GM21529 (cell line): ENCODE measurements around the gene DCLK1.

Experiments used
- ATAC-seq: cut with Tn5 transposase; IDR thresholded peaks from one replicate; pipeline ENCODE4 v1.9.1; 2021; ENCODE audit not compliant: unreplicated experiment

Gene DCLK1

GRCh38 chr13:35835989-35836388 lies 295.2 kb downstream of the DCLK1 start:
- no peak for ATAC-seq

DNA sequence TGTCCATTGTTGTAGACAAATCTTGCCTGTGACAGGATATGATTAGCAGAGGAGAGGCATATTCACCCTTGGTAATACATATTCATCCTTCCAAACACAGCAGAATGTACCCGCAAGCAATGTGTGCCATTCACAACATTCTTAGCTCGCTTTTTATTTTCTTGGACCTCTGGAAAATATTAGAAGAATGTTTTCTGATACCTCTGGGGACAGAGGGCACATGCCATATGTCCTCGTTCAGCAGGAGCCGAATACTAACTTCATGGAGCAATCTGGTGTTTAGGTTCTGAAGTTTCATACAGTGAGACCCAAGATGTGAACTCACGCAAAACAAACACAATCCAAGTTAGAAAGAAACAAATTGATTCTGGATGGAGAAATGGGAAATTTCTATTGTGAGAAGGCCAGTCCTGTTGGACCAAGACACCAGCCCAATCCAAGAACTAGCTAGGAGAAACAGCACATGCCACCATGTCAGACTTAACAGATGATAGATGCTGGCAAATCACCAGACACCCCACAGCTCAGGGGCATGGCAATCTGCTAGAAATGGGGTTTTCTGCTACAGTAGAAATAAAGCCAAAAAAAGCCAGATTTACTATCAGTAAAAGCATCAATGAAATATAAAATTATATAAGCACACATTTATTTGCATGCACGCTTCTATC lies 297.4 kb downstream of the DCLK1 start:
- no peak for ATAC-seq

DNA sequence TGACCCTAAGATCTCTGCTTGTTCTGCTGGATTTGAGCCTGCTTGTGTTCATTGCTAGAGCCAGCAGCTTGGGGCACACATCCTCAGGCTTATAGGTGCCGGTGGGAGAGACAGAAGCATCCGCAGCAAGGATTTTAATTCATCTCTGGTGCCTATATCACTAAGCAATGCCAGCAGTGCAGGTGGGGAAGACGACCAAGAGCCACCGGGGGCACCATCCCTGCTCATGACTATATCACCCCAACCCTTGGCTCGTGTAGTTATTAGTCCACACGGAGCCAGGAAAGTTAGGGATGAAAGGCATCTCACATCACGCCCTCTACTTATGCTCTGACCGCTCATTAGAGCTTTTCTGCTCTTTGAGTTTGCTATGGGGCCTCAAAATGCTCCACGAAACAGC lies 298.2 kb downstream of the DCLK1 start:
- no peak for ATAC-seq

DNA sequence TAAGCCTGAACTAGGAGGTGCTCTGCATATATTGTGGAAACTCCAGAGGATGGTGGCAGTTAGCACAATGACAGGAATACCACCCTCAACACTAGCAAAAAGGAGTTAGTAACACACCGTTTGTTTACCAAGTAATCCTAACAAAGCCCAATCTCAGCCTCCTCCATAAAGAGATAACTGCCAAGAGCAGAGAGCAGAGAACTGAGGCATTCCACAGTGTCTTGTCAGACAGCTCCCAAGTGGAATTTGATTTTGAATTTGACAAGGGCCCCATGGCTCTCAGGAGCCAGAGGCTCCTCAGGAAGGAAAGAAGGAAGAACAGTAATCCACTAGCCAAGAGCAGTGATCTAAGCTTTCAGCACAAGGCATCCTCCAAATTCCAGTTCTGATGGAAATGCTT lies 298.6 kb downstream of the DCLK1 start:
- ATAC-seq, result no peak

- no peak for ATAC-seq
Measured at GRCh38 chr13:35830850-35831450, 300.2 kb downstream of the DCLK1 start.

DNA sequence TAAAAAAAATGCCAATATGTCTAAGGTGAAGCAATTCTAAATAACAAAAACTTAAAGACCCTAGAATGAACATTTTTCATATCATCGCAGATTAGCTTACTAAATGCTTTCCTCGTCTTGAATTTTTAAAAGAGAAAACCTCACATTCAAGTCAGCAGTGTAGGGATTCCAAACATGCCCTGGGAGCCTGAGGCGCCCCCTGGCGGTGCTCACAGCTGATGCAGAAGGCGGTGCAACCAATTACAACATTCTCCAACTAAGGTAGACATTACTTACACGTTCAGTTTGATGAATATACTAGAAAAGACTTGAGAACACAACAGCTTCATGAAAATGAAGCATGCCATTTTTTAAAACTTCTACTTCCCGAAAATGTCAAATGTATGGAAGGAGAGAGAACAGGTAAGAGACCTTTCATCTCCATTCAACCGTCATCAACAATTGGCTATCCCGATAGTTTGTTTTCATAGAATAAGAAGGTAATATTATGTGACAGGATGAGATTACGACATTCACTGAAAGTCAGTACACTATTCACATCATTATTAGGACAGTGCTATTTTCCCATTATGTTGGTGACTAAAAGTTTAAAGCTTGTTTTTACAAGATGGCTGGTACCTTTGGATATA lies 304.4 kb downstream of the DCLK1 start:
- no peak for ATAC-seq

GRCh38 chr13:35824825-35825224 lies 306.4 kb downstream of the DCLK1 start:
- no peak for ATAC-seq

DNA sequence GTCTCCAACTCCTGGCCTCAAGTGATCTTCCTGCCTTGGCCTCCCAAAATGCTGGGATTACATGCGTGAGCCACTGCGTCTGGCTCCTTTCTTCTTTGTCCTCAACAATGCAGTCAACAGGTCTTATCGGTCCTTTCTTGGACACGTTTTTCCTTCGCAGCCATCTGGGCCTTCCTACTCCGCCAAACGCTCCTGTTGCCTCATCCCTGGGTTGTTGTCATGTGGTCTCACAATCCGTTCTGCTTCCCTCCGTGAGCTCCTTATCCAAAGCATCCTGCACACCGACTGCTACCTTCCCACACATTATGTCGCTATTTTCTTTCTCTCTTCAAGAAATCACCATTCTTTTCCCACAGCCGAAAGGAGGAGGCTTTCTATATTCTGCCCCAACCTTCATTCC lies 306.8 kb downstream of the DCLK1 start:
- no peak for ATAC-seq

DNA sequence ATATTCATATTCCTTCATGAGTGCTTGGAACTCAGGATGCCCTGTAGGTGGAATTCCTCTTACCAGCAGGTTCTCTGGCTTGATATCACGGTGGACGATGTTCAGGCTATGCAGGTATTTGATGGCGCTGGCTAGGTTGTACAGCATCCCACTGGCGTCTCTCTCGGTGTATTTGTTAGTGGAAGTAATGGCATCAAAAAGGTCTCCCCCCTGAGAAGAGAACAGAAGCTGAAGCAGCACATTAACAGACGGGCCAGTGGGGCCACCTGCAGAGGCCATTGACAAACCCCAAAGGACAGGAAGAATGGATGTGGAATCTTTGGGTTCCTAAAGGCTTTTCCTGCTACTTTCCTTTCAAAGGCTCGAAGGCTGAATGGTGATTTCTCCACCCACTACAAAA lies 308.5 kb downstream of the DCLK1 start:
- ATAC-seq, result no peak

DNA sequence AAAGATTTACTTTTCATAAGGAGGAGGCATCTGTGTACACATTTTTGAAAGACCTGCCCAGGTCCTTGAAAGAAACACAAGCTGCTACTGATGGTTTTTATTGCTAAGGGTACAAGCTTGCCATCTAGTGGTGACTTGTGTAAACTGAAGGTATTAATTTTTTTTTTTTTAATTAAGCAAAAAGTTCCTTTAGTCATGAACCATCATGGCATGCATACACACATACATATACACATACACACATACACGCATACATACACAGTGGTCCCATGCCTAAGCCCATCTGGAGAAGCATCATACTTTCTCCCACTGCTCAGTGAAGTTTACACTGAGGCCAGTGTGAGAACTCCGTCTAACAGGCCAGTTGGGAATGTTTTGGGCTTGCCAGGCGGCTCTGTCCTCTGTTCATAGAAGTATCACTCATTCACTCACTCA lies 312.5 kb downstream of the DCLK1 start:
- no peak for ATAC-seq

DNA sequence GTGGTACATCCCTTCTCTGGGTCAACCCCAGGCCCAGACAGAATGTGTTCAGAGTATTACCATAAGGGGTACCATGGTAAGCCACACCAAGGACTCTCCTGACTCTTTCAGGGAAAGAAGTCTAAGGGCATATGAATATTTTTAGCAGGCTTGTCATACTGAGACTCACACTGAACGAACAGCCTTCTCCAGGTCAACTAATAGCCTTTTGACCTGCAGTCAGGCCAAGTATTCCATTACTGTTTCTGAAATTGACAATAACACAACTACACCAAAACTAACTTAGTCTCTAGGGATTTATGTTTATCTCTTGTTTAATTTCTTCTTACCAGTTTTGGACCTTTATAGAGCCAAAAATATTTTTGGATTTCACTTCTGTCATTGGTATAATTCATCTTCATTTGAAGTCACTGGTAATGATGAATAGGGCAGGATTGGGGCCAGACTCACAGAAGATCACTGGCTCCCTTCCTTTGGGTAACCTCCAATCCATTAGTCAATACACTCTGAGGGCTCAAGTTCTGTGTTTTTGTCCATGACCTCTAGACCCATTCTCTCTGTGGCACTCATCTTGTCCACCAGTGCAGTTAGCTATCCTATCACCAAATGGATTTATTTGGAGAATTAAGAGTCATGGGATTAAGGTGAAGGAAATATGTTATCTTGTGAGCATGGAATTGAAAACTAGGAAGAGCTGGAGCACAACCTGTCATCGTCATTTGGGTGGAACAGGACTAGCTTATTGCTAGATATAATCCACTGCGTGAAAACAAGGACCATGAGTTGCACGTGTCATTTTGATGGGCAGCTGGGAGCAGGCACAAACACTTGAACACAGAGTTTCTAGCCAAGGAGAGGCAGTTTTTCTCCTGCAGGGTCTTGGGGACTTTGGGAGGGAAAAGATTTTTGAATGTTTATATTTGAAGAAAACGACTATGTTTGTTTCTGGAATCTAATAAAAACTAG lies 313.3 kb downstream of the DCLK1 start:
- ATAC-seq, result no peak

DNA sequence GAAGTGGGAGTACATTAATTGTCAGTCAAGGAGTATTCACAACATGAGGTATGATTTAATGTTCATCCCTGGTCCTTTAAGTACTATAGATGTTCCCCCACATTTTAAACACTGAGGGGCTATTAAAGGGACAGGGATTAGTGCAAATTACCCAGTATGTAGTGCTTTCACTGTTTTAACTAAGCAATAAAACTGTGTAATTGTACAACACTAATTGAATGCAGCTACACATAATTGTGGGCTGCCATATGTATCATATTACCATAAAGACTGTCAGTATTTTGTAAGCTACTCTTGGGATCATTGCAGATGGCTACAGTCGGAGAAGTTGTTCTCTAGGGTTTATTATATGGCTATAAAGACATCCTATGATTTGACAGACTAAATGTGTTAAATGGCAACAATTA lies 316.6 kb downstream of the DCLK1 start:
- ATAC-seq, result no peak

- ATAC-seq, result no peak
Measured at GRCh38 chr13:35812736-35813135, 318.4 kb downstream of the DCLK1 start.

DNA sequence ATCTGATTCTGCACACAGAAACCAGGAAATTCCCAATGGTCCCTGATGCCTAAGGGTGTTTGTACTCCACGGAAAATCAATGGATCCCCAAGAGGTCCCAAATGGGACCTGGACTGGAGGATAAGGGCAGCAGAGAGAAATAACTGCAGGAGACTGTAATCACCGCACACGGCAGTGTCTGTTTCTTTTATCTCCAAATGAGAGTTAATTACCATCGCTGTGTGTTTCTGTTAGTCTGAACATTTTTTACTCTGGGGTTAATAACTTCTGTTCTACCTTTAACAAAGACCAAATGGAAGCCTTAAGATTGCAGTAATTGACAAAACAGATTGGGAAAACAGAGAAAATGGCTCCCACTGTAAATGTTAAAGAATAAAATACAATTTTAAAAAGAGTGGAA lies 320.9 kb downstream of the DCLK1 start:
- no peak for ATAC-seq

- no peak for ATAC-seq
Measured at GRCh38 chr13:35808846-35809245, 322.3 kb downstream of the DCLK1 start.

- ATAC-seq, result no peak
Measured at GRCh38 chr13:35804901-35805300, 326.3 kb downstream of the DCLK1 start.

GRCh38 chr13:35797991-35798390 lies 333.2 kb downstream of the DCLK1 start:
- ATAC-seq, result no peak

GRCh38 chr13:35797244-35797643 lies 333.9 kb downstream of the DCLK1 start:
- no peak for ATAC-seq

- ATAC-seq, result no peak
Measured at GRCh38 chr13:35796623-35797022, 334.6 kb downstream of the DCLK1 start.

- ATAC-seq, result no peak
Measured at GRCh38 chr13:35794734-35795389, 336.3 kb downstream of the DCLK1 start.

DNA sequence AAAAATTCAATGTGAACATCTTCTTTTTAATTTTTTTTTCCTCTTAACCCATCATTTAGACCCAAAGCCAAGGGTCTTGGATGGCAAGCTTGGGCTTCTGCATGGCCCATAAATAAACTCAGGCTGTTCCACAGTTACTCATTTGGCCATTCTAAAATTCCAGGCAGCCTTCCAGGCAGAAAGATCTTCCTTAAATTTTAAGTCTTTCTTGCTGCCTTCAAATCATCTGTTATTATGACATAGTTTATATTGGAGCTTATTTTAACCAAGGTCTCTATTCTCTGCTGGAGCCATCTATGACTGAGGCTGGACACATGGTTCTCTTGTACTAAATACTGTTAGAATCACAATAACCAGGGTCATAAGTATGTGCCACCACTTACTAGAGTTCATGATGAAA lies 337.4 kb downstream of the DCLK1 start:
- ATAC-seq, result no peak
